Mesenteric fat pad (tissue), 1 donor: ENCODE data around the gene CFAP58. TPM values are rescaled to one million over a fixed set of nuclear protein-coding genes. Genes with fewer than 3 reads are reported as not detected.

Source experiments
- DNase-seq: peaks from one replicate; pipeline ENCODE4 v3.0.0-alpha.2; 2020; ENCODE audit warnings: low spot score
- total RNA-seq: library from RNA; stranded (reverse); fragmentation: NEBNext Ultra II Directional; extraction: Animal tissue kit (Norgen Biotek cat#: 25700); gene quantifications from one replicate; pipeline ENCODE4 v1.2.1, GENCODE V29; 2021
- donor health status: DM: yes; HTN: yes; CAD: no.

Gene CFAP58
- total RNA-seq, 1 donor from 2014 or later = 0.64 TPM

GRCh38 chr10:104333728-104334373 is 19.8 kb upstream of the CFAP58 start:
- DNase-seq = peak; percentile 59

GRCh38 chr10:104334561-104334960 is 19.1 kb upstream of the CFAP58 start:
- peak; percentile 39 for DNase-seq

GRCh38 chr10:104334965-104335650 is 18.5 kb upstream of the CFAP58 start:
- DNase-seq = peak; percentile 55

GRCh38 chr10:104336821-104337467 is 16.7 kb upstream of the CFAP58 start:
- DNase-seq = no peak

GRCh38 chr10:104337521-104337984 is 16.1 kb upstream of the CFAP58 start:
- no peak for DNase-seq

- DNase-seq = no peak
Observed at GRCh38 chr10:104337985-104338735, 15.5 kb upstream of the CFAP58 start, which contains the start of gene ITPRIP. ITPRIP (minus strand) TSS chr10:104338465; CDS start chr10:104316051, 22,414 bp downstream.

- no peak for DNase-seq
Observed at GRCh38 chr10:104339469-104340110, 14.0 kb upstream of the CFAP58 start.

- DNase-seq = no peak
Observed at GRCh38 chr10:104340111-104340526, 13.5 kb upstream of the CFAP58 start.

GRCh38 chr10:104340641-104341040 is 13.0 kb upstream of the CFAP58 start:
- DNase-seq = no peak

GRCh38 chr10:104342941-104343411 is 10.7 kb upstream of the CFAP58 start:
- no peak for DNase-seq

- no peak for DNase-seq
Observed at GRCh38 chr10:104344219-104344618, 9.4 kb upstream of the CFAP58 start.

- DNase-seq = no peak
Observed at GRCh38 chr10:104345515-104345914, 8.1 kb upstream of the CFAP58 start.

GRCh38 chr10:104345941-104346340 is 7.7 kb upstream of the CFAP58 start:
- no peak for DNase-seq

GRCh38 chr10:104347295-104348045 is 6.2 kb upstream of the CFAP58 start:
- no peak for DNase-seq

GRCh38 chr10:104348601-104349000 is 5.0 kb upstream of the CFAP58 start:
- no peak for DNase-seq

GRCh38 chr10:104349623-104350126 is 4.0 kb upstream of the CFAP58 start:
- no peak for DNase-seq

- DNase-seq = no peak
Observed at GRCh38 chr10:104350127-104350635, 3.5 kb upstream of the CFAP58 start.

GRCh38 chr10:104351061-104351702 is 2.5 kb upstream of the CFAP58 start:
- no peak for DNase-seq

- no peak for DNase-seq
Observed at GRCh38 chr10:104351919-104352318, 1.7 kb upstream of the CFAP58 start.
